22Rv1 (cell line): ENCODE results near the gene KISS1.

Source experiments
- CTCF ChIP-seq: fragments of 450-650 bp; IDR thresholded peaks from 2 replicates; pipeline ENCODE4 v1.5.1; 2017; ENCODE audit warnings: mild to moderate bottlenecking
- ZFX ChIP-seq: fragments of 450-650 bp; IDR thresholded peaks from 2 replicates; pipeline ENCODE4 v1.6.1; 2017; ENCODE audit warnings: antibody characterized with exemption, borderline replicate concordance

- no peak for TF ChIP-seq CTCF
- no peak for TF ChIP-seq ZFX
Observed at GRCh38 chr1:204222764-204223055, 26.4 kb upstream of the KISS1 start.
